Renal cortical epithelial cell (primary cell): ENCODE results near the gene NOVA2. TPM values are rescaled to one million over a fixed set of nuclear protein-coding genes. Genes with fewer than 3 reads are reported as not detected.

Source experiments
- DNase-seq: peaks from one replicate; pipeline ENCODE4 v3.0.0-alpha.2; 2011; ENCODE audit warnings: low read depth
- total RNA-seq: library from RNA; depleted of rRNA; stranded (reverse); fragments of >200 nt; gene quantifications from 2 replicates; pipeline ENCODE4 v1.2.3, GENCODE V29; 2014

Gene NOVA2
- total RNA-seq, 1 donor from 2014 or later = under 0.01 TPM

DNA sequence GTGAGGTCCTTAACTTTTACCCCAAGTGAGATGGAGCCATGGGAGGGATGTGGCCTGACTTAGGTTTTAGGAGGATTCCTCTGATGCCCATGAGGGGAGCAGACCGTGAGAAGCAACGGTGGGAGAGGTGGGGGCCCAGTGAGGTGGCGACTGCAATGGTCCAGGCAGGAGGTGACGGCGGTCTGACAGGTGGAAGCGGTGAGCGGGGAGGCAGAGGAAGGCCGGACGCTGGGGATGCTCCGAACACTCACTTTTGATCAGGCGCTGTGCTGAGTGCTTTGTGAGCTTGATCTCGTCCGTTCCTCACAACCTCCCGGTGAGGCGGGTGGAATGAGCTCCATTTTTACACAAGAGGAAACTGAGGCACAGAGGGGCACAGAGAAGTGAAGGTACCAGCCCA, 11.6 kb downstream of the NOVA2 start:
- no peak for DNase-seq

DNA sequence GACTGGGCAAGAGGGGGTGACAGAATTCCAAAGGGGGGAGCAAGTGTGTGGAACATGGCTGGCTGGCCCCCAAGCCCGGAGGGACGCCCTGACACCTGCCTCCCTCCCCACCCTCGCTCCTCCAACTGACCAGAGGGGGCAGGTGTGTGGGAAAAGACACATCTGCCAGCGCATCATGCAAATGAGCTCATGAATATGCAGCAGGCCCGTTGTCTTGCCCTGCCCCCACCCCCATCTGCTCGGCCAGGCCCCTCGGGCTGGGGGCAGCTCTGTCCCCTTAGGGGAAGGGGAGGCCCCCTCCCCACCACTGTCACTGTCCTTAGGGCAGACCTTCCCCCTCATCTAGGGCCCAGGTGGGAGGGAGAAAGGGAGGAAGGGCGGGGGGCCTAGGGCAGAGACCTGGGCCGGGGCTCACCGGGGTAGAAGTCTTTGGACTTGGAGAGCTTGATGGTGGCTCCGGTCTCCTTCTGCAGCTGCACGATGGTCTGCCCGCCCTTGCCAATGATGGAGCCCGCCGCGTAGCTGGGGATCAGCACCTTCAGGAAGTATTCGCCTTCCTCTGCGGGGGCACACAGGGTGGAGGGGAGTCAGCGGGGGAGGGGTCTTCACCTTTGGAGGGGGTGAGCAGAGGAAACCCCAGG, 12.9 kb downstream of the NOVA2 start:
- no peak for DNase-seq

DNA sequence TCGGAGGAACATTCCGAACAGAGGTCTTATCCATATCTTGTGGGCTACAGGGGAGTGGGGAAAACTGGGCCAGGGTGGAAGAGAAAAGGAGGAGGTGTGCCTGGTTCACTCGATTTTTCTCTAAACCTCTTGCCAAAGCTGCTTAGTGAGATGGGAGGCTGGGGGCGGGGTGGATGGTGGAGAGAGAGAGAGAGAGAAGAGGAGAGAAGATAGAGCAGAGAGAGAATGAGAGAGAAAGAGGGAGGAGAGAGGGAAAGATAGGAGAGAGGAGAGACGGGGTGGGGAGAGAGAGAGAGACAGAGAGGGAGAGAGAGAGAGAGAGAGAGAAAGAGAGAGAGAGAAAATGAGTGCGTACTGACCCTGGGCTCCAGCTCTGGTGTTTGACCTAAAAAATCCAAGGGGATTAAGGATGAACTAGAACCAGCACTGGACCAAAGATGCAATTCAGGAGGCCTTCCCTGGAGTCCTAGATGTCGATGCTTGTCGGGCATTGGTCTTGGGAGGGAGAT, 14.1 kb downstream of the NOVA2 start:
- DNase-seq = no peak

DNA sequence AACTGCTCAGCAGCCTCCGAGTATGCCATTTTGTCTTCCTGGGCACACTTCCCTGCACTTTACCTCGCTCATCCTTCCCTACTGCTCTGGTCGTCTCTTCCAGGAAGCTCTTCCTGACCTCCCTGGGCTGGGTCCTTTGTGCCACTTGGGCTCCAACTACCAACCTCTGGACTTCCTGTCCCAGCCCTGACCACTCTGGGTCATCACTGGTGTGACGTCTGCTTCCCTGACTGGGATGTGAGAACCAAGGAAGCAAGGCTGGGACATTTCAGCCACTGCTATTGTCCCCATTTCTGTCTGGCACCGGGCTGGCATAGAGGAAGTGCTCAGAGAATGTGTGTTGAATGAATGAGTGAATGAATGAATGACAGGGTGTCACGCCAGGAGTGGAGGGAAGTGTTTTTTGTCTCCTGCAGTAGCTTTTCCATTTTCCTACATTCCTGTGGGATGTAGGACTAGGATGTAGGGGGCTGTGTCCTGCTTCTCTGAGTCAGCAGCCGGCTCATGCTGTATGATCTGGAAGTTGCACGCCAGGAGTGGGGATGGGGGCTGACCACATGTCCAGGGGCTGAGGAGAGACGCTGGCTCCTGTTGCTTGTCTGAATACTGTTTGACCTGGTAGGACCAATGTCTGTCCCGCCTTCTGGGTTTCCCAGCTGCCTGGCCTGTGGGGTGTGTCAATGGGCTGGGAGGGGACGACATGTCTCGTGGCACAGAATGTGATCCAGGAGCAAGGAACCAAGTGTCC, 14.7 kb downstream of the NOVA2 start:
- DNase-seq = no peak

DNA sequence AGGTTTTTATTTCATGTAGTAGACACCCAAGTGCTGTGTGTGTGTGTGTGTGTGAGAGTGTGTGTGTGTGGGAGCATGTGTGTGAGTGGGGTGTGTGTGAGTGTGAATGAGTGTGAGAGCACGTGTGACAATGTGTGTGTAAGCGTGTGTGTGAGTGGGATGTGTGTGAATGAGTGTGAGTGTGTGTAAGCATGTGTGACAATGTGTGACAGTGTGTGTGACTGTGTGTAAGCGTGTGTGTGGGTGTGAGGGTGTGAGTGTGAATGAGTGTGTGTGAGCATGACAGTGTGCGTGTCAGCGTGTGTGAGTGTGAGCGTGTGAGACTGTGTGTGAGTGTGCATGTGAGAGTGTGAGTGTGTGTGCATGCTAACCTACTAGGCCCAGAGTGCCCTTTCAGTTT, 15.3 kb downstream of the NOVA2 start:
- DNase-seq = no peak

DNA sequence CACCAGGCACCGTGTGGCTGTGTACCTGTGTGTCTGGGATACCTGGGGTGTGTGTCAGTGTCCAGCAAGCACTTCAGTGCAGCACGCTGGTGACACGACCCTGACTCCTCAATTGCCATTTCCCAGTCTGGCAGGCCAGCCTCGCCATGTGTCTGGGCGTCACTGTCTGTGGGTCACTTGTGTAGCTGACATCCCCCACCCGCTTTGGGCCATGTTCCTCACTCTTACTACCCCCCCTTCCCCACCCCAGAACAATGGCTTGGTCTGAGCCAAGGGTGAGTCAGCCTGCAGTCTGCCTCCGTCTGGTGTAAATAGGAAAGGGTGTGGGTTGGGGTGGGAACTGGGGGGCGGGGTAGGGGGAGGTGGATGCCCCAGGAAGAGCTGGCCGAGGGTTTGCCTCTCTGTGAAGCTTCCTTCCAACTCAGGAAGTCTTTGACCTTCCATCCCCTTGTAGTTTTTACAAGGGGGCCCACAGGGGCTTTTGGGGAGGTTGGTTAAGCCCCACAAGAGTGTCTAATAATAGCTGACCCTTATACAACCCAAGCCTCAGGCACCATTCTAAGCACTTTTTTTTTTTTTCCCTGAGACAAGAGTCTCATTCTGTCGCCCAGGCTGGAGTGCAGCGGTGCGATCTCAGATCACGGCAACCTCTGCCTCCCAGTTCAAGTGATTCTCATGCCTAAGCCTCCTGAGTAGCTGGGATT, 17.6 kb downstream of the NOVA2 start:
- peak; percentile 78 for DNase-seq

DNA sequence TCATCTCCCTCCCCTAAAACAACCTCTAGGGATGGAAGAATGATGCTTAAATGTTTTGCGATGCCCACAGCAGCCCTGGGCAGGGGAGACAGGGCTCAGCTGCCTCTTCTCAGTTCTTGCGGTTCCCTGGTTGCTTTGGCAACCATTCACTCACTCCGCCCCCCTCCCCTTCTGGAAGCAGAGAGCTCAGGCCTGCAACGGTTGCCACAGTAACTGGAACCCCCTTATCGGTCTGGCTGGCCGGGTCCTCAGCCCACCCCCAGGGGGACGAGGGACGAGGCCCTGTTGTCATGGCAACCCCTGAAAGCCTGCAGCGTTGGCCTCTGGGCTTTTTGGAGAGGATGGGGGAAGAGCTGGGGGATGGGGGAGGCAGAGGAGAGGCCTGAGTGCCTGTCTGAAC, 19.5 kb downstream of the NOVA2 start:
- DNase-seq = no peak

DNA sequence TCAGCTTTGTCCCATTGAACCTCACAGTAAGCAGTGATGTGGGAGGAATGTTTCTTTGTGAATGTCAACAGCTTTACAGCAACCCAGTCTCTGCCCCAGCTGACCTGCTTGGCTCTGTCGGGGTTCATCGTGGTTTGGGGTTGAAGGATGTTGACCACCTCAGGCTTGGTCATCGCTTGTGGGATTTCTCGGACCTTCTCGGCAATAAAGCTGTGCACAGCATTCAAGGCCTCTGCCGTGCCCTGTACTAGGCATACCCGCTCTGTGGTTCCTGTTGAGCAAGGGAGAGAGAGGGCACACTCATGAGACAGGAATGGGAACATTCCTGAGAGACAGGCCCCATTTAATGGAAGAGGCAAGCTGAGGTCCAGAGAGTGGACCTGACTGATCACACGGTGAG, 20.0 kb downstream of the NOVA2 start:
- DNase-seq = no peak

DNA sequence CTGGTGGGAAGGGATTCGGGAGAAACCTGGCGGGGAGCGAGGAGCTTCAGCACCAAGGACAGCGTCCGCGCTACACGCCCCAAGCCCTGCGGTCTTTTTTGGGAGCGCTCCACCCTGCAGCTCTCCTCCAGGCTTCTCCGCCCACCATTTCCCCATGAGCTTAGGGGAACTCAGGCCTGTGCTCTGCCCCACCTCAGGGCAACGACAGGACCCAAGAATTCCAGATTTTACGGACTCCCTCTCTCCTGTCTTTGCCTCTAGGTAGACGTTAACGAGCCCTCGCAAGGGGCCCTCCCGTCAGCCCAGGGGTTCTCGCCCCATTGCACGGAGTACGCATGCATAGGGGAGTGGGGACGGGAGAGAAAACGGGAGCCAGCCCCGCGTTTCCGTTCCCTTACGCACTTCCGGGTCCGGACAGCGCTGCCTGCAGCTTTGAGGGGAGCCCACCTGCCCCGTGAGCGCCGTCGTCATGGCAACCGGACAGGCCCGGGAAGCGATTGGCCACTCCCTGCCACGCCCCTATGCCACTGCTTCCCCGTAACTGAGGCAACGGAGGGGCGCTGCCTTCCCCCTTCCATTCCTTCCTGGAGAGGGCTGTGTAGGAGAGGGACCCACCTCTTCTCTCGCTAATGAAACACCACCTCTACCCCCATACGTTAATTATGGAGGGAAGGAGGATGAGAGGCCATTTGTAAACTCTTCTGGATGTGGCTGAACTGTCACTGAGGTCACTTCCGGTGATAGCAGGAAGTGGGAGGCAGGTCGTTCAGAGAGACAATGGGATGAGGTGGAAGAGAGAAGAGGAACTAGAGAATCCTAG, 20.8 kb downstream of the NOVA2 start:
- peak; percentile 22 for DNase-seq

DNA sequence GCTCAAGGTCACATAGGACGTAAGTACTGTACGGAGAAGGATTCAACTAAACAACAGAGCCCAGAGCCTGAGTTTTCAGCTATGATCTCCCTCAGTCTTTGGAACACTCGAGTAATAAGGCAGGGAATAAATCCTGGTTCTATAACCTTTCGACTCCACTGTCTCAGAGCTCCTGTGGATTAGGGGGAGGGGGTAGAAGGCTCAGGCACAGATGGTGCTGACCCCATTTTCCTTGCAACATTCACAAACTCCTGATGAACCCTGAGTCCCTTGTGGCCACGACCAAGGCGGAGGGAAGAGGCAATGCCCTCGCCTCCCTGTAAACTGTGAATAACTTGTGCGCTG, 21.4 kb downstream of the NOVA2 start:
- no peak for DNase-seq

DNA sequence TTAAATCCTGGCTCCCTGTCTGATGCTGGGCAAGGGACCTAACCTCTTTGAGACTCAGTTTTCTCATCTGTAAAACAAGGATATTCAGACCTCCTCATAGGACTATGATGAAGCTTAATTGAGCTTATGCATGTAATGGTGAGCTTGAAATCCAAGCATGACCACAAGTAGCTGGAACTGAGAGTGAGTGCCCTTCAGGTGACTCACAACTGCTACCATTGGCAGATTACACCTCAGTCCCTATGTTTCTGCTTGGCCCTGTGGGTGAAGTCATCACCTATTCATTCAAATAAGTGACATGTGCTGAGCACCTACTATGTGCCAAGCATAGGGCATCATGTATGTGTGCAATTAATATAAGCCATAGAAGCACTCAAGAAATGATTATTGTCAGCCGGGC, 25.7 kb downstream of the NOVA2 start:
- DNase-seq = peak; percentile 69

DNA sequence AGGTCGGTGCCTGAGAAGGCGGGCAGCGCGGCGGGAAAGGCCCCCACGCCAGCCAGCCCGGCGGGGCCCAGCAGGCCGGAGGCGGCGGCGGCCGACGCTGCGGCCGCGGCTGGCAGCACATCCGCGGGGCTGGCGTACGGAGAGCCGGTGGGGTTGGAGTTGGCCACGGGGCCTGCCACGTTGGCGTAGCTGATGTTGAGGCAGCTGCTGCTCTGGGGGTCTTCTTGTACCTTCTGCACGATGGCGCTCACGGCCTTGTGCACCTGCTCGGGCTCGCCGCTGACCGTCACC, 33.2 kb downstream of the NOVA2 start:
- no peak for DNase-seq

DNA sequence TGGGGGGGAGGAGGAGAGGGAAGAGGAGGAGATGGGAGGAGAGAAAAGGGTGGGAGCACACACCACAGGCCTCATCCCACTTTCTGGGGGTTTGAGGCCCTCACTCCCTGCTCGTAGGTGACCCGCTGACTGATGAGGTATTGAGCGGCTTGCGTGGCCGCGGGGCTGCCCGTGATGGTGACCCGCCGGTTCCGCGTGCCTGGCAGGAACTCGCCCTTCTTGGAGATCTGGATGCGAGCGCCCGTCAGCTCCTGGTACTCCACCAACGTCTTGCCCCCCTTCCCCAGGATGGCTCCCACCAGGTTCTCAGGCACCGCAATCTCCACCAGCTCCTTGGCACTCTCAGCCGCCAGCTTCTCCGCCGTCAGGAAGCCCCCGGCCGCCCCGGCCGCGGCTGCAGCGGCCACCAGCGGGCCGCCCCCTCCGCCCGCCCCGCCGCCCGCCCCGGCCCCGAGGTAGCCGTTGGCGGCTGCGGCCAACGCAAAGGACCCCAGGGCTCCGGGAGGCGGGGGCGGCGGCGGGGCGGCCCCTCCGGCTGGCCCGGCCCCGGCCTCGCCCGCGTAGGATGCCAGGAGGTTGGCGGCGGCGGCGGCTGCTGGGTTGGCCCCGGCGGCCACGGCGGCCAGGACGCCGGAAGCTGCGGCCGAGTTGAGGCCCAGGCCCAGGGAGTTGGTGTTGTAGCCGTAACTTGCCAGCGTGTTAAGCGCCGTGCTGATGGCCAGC, 33.7 kb downstream of the NOVA2 start:
- DNase-seq = no peak

DNA sequence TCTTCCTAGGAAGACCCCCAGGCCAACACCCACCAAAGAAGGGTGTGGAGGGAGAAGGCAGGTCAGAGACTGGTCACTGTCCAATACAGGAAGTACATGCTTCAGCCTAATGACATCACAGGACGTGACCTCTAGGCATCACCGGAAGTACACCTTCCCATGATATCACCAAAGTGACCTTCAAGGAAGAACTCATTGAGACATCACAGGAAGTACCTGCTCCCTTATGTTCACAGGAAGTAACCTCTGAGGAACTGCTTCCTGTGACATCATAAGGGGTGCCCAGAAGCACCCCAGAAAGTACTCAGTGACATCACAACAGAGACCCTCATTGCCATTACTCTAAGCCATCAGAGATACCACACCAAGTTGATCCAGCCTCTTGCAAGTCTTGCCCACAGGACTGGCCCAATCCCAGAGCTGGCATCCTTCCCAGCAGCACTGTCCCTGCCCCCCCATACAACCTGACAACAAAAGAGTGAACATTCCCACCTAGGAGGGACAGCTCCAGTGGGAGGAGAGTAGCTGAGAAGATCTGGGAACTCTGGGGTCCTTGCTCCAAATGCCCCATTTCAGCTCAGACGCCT, 34.8 kb downstream of the NOVA2 start:
- no peak for DNase-seq

DNA sequence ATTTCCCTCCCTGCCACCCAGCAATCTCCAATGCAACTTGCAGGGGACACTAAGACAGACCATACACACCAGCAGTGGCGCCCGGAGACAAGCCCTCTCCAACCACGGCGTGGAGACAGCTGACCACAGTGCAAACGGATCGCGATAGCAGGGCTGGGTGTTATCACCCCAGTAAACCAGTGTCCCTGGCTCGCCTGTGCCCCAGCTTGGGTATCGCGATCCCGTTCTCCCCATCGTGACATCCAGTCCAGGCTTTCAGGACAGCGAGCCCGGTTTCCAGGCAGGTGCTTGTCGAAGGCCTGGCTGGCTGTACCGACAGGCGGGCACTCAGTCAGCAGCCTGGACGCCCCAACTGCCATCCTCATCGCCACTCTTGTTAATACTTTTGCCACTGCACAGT, 38.4 kb downstream of the NOVA2 start:
- no peak for DNase-seq

DNA sequence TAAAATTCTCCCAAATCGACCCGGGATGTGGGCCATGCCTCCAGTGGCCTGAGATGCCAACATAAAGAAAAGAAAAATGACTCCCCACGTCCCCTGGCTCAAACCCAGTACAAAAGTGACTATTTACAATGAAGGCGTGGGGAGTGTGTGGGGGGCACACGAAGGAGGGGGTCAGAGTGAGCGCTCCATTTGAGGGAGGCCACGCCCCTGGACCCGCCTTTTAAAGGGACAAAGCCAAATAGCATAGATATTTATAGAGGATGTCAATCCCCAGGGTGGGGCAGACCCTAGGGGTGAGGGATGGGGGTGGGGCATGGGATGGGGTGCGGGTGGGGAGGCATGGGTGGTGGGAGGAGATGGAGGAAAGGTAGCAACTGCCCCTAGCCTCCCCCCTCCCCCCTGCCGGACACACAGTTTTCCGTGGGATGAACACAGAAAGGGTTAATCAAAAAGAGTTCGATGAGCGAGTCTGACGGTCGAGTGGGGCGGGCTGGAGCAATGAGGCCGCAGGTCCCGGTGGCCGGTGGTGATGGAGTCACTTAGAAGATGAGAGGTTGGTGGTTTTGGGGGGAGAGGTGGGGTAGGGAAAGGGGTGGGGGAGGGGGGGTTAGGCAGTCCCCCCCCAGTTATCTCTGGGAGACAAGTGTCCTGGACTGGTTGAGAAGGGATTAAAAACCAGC, 39.0 kb downstream of the NOVA2 start:
- no peak for DNase-seq

DNA sequence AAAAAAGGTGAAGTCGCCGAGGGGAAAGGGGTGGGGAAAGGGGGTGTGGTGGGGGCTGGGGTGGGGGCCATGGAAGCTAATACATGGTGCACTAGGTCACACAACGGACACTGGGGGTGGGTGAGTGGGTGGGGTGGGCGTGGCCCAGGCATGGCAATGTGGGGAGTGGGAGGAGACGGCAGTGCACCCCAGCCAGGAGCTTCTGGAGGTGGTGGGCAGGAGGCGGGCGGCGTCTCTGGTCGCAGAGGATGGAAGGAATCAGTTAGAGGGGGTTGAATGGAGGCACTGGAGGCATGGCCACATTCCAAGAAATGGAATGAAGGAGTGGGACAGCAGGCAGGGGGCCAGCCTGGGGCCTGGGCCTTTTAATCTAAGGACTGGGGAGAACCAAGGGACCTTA, 39.9 kb downstream of the NOVA2 start:
- DNase-seq = no peak

DNA sequence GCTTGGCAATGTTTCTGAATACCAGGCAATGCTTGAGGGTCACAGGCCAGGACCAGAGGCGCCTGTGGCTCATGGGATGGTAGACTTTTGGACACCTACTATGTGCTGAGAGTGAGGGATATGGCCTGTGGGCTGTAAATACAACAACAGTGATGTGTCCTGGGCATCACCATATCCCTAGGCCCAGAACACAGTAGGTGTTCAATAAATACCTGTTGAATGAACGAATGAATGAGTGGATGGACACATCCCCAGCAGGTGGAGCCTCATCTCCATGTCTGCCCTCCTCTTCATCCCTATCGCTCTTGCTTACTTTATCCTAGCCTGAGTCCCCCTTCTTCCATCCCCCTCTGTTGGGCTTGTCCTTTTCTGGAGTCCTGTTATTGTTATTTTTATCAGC, 42.6 kb downstream of the NOVA2 start:
- no peak for DNase-seq

DNA sequence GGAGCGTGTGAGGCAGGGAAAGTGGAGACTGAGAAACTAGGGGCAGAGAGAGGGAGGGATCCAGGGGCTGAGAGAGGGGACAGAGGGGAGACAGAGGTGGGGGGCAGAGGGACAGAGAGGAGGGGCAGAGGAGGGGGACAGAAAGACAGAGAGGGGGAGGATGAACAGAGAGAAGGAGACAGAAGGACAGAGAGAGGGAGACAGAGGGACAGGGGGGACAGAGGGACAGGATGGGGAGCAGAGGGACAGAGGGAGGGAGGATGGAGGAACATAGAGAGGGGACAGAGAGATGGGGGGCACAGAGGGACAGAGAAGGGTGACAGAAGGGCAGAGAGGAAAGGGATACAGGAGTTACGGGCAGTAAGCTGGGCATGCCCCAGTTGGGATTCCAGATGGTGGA, 44.4 kb downstream of the NOVA2 start:
- DNase-seq = no peak

DNA sequence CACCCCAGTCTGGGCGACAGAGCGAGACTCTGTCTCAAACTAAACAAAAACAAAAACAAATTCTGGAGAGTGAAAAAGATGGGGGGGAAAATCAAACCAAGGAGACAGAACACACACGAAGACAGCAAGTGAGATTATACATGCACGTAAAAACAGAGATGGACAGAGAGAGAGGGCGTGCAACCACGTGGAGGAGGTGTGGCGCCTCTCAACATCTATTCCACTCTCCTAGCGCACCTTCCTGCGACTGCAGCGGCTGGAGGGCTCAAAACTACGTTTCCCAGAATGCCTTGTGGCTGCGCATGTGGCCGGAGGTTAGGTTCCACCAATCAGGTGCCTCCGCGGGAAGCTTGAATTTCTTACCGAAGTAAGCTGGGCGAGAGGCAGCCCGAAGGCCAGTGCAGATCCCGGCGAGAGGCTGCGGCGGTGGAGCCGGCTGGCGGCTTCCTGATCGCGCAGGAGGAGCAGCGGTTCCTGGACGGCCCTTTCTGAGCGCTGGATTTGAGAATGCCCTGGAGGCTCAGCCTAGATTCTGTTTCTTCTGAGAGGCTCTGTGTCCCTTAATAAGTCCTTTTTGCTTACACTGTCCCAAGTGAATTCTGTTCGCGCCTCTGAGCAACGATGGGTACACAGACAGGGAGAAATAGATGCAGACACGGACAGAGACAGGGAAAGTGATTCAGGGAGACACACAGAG, 46.0 kb downstream of the NOVA2 start:
- peak; percentile 86 for DNase-seq
